Stimulated activated CD4-positive, alpha-beta T cell treated with anti-CD3 and anti-CD28 coated beads, Interleukin-2, amount 100 ng/mL, for 24 hours (primary cell): ENCODE results near the gene BARHL2.

Experiments used
- DNase-seq, 2 donors: peaks; one replicate each; pipeline ENCODE4 v3.0.0-alpha.2; 2020

BARHL2 gene

GRCh38 chr1:90724361-90724760 is 7.3 kb upstream of the BARHL2 start:
- no peak for DNase-seq

- no peak for DNase-seq
These were observed 6.5 kb upstream of the BARHL2 start for GRCh38 chr1:90723590-90724108.

- DNase-seq, result no peak
These were observed 5.9 kb upstream of the BARHL2 start for GRCh38 chr1:90722874-90723589.

- DNase-seq, result peak; percentile 54 to 67
These were observed 4.4 kb upstream of the BARHL2 start for GRCh38 chr1:90721210-90722194.

- DNase-seq, result no peak
These were observed 3.1 kb upstream of the BARHL2 start for GRCh38 chr1:90720145-90720636.

- no peak for DNase-seq
These were observed 2.4 kb upstream of the BARHL2 start for GRCh38 chr1:90719330-90720144.

GRCh38 chr1:90718411-90719329 is 1.6 kb upstream of the BARHL2 start:
- DNase-seq, result no peak

- DNase-seq, result no peak
These were observed 736 bp upstream of the BARHL2 start for GRCh38 chr1:90717665-90718410.

- DNase-seq, result no peak
These were observed 208 bp upstream of the BARHL2 start for GRCh38 chr1:90717356-90717664.

GRCh38 chr1:90716243-90716551 is 905 bp downstream of the BARHL2 start:
- no peak for DNase-seq

GRCh38 chr1:90715309-90715708 is 1.8 kb downstream of the BARHL2 start:
- no peak for DNase-seq

GRCh38 chr1:90714521-90714951 is 2.6 kb downstream of the BARHL2 start:
- no peak for DNase-seq

- DNase-seq, result no peak
These were observed 3.2 kb downstream of the BARHL2 start for GRCh38 chr1:90713741-90714509.

GRCh38 chr1:90712915-90713730 is 4.0 kb downstream of the BARHL2 start:
- no peak for DNase-seq

- no peak for DNase-seq
These were observed 4.8 kb downstream of the BARHL2 start for GRCh38 chr1:90712153-90712856.

GRCh38 chr1:90711696-90712095 is 5.4 kb downstream of the BARHL2 start:
- DNase-seq, result no peak

- DNase-seq, result no peak
These were observed 6.2 kb downstream of the BARHL2 start for GRCh38 chr1:90710579-90711536.
